Activated CD8-positive, alpha-beta T cell treated with anti-CD3 and anti-CD28 coated beads for 36 hours (primary cell): ENCODE measurements around the gene TNS3. TPM values are rescaled to one million over a fixed set of nuclear protein-coding genes. Genes with fewer than 3 reads are reported as not detected.

Source experiments
- ATAC-seq: fragments of 200-7000 bp; cut with Tn5 transposase; one replicate; pipeline ENCODE4 v1.10.0; 2021; ENCODE audit warnings: mild to moderate bottlenecking, moderate library complexity
- CTCF ChIA-PET: fragments of 350-600 bp; sonication (Branson Sonifier 250); formaldehyde crosslinking; loops from one replicate; lab custom pipeline; 2021; ENCODE audit warnings: antibody characterized with exemption; lab: Charles Lee
- POLR2A ChIA-PET: fragments of 350-600 bp; sonication (Branson Sonifier 250); formaldehyde crosslinking; loops from one replicate; lab custom pipeline; 2021; ENCODE audit warnings: antibody characterized with exemption; lab: Charles Lee
- DNase-seq: peaks from one replicate; pipeline ENCODE4 v3.0.0-alpha.2; 2020
- H3K27ac Mint-ChIP-seq: one replicate; pipeline ENCODE4 v1.8.0; 2021; ENCODE audit warnings: mild to moderate bottlenecking, mixed read lengths
- H3K27me3 Mint-ChIP-seq: one replicate; pipeline ENCODE4 v1.8.0; 2021; ENCODE audit warnings: mixed read lengths
- H3K36me3 Mint-ChIP-seq: one replicate; pipeline ENCODE4 v1.8.0; 2021; ENCODE audit warnings: low read depth, mixed read lengths
- H3K4me1 Mint-ChIP-seq: one replicate; pipeline ENCODE4 v1.8.0; 2021; ENCODE audit warnings: low read depth, mixed read lengths
- H3K4me3 Mint-ChIP-seq: one replicate; pipeline ENCODE4 v1.8.0; 2021; ENCODE audit warnings: mild to moderate bottlenecking, moderate library complexity, mixed read lengths
- H3K9me3 Mint-ChIP-seq: one replicate; pipeline ENCODE4 v1.8.0; 2021; ENCODE audit warnings: mixed read lengths
- intact Hi-C: fragments of 100-400 bp; cut with micrococcal nuclease; formaldehyde crosslinking; loops from one replicate; pipeline ENCODE4 v1.10.0; 2022
- total RNA-seq, 2 experiments: library from RNA; stranded (reverse); gene quantifications; one replicate each; pipeline ENCODE4 v1.2.3, GENCODE V29; 2021
- TF ChIP-seq, protein P1 (sequence below): fragments of 200-600 bp; IDR thresholded peaks from one replicate; pipeline ENCODE4 v1.8.0; 2022; ENCODE audit warnings: antibody characterized with exemption, mild to moderate bottlenecking

Gene TNS3
- total RNA-seq, 2 experiments from 2014 or later = 0.04 to 0.16 TPM

DNA sequence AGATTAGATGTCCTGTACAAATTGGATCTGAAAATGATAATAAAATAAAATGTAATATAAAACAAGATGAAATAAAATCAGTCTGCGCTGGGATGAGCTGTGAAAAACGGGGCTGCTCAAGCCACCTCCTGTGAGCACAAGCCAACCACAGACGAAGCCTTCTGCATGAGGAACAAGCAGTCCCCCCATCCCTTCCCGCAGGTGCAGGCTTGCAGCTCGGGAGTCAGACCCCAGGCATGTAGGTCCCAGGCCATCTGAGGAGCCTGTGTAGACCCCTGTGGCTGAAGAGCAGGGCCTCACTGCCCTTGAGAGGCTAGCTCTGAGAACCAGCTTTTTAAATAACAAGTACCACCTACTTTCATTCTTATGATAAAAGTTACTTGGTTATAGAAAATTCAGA lies 123.4 kb downstream of the TNS3 start:
- H3K27me3 Mint-ChIP-seq = no peaks in the 10 kb centered on the region
- intact Hi-C loops = no loop called here
- ChIA-PET CTCF (no interaction called here), POLR2A (no interaction called here)
- DNase-seq (no peak), ATAC-seq (no peak)
- no peaks in the 10 kb centered on the region for H3K36me3 Mint-ChIP-seq
- H3K4me3 Mint-ChIP-seq = no peak overlapping the region
- H3K9me3 Mint-ChIP-seq = no peaks in the 10 kb centered on the region
- H3K4me1 Mint-ChIP-seq = no peaks in the 10 kb centered on the region
- TF ChIP-seq, protein P1, sequence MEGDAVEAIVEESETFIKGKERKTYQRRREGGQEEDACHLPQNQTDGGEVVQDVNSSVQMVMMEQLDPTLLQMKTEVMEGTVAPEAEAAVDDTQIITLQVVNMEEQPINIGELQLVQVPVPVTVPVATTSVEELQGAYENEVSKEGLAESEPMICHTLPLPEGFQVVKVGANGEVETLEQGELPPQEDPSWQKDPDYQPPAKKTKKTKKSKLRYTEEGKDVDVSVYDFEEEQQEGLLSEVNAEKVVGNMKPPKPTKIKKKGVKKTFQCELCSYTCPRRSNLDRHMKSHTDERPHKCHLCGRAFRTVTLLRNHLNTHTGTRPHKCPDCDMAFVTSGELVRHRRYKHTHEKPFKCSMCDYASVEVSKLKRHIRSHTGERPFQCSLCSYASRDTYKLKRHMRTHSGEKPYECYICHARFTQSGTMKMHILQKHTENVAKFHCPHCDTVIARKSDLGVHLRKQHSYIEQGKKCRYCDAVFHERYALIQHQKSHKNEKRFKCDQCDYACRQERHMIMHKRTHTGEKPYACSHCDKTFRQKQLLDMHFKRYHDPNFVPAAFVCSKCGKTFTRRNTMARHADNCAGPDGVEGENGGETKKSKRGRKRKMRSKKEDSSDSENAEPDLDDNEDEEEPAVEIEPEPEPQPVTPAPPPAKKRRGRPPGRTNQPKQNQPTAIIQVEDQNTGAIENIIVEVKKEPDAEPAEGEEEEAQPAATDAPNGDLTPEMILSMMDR = no peak
- no peak overlapping the region for H3K27ac Mint-ChIP-seq

DNA sequence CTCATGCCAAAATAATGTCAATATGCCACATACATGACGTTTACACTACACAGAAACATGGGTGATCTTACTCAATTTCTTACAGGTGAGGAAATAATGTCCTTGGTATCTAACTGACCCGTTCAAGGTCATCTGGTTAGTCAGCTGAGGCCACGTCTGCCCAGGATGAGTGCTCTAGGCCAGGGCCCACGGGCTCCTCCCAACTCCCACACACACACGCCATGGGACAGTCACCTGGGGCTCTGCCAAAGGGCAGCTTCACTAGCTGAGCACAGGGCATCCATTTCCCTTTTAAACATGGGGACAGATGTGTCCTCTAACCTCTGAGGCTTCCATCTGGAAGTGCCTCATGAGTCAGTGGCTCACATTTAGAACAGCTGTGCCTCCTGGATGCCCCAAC lies 123.9 kb downstream of the TNS3 start:
- CTCF ChIA-PET = no interaction called here
- TF ChIP-seq, protein P1 = no peak
- Mint-ChIP-seq H3K36me3 (no peaks in the 10 kb centered on the region), H3K9me3 (no peaks in the 10 kb centered on the region), H3K27me3 (no peaks in the 10 kb centered on the region), H3K27ac (no peak overlapping the region), H3K4me1 (no peaks in the 10 kb centered on the region), H3K4me3 (no peak overlapping the region)
- POLR2A ChIA-PET = no interaction called here
- DNase-seq (no peak), ATAC-seq (no peak)
- intact Hi-C loops = no loop called here

DNA sequence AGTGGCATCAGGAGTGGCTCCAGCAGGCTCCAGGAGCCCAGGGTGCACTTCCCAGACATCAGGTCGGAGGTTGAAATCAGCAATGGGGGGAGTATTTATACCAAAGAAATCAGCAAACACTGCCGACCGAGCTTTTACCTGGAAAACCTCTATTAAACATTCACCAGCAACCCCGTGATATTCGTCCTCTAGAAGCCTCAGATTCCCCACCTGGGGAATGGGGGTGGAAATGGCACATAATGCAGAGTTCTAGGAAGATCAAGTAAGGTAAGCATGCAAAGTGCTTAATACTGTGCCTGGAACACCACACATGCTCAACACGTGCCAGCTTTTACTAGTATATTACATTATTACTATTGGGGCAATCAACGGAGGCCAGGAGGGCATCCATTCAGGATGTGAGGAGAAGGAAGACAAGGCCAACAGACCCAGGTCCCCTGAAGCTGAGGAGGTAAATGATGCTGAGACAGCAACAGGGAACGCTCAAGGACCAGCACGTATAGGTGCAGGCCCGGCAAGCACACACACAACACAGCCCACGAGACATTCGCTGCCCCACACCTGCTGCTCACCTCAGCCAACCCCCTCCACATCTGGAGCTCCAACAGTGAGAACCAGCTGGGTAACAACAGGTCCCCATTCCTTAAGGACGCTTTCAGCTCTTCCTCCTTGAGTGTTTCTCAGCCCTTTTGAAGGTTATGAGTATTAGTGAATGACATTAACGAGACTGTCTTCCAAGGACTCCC lies 125.5 kb downstream of the TNS3 start:
- Mint-ChIP-seq H3K4me1 (no peaks in the 10 kb centered on the region), H3K27ac (no peak overlapping the region), H3K27me3 (no peaks in the 10 kb centered on the region), H3K36me3 (no peaks in the 10 kb centered on the region), H3K9me3 (no peaks in the 10 kb centered on the region), H3K4me3 (no peak overlapping the region)
- ChIA-PET CTCF (no interaction called here), POLR2A (no interaction called here)
- intact Hi-C loops = no loop called here
- TF ChIP-seq, protein P1 = no peak
- DNase-seq = no peak
- ATAC-seq = no peak

DNA sequence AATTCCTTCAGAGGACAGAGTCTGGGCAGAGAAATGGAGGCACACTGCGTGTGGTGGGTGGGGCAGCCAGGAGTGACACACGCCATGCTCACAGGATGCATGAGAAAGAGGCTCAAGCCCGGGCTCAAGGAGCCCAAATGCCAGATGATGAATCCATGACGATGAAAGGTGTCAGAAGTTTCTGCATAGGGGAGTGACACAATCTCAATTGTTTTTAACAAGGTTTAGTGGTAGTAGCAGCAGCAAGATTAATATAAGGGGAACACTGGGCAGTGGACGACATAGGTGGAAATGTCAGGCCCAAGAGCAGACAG lies 126.1 kb downstream of the TNS3 start:
- intact Hi-C loops = no loop called here
- ATAC-seq (no peak), DNase-seq (no peak)
- Mint-ChIP-seq H3K4me3 (no peak overlapping the region), H3K4me1 (no peaks in the 10 kb centered on the region), H3K27me3 (no peaks in the 10 kb centered on the region), H3K27ac (no peak overlapping the region), H3K9me3 (no peaks in the 10 kb centered on the region), H3K36me3 (no peaks in the 10 kb centered on the region)
- ChIA-PET CTCF (no interaction called here), POLR2A (no interaction called here)
- TF ChIP-seq, protein P1 = no peak

DNA sequence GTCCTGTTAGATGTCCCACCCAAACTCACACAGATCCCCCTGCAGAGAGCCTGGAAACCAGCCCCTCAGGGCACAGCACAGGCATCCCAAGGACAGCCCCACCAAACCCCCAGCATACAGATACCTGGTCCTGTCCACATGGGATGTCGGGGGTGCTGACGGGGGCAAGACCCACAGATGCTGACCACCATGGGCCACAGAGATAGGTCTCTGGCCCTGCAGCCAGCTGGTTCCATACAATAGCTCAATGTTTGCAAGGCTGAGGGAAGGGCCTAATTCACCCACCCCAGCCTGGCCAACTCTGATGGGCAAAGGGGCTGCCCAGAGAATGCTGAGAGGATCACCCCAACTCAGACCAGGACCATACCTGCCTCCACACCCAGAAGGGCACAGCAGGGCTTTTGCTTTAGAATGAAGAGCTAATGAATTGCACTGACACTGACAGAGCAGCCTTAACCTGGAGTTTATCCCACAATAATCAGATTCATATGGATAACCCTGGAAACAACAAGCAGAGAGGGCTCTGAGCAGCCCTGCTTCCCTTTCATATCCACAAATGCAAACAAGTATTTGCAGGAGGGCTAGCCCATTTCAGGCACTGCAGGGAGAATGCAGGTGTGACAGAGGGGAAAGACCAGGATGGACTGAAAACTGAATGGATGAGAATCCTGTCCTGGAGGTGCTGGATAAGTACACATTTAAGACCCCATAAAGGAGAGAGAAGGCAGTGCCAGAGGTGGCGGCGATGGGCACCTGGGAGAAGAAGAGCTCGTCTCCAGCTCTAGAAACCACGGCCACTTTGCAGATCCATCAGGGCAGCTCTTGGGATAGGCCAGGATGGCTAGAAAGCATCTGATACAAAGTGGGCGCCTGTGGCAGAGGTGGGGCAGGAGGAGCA lies 126.7 kb downstream of the TNS3 start:
- intact Hi-C loops = no loop called here
- ChIA-PET CTCF (no interaction called here), POLR2A (no interaction called here)
- Mint-ChIP-seq H3K9me3 (no peaks in the 10 kb centered on the region), H3K4me3 (no peak overlapping the region), H3K4me1 (no peaks in the 10 kb centered on the region), H3K27me3 (no peaks in the 10 kb centered on the region), H3K27ac (no peak overlapping the region), H3K36me3 (no peaks in the 10 kb centered on the region)
- no peak for DNase-seq
- TF ChIP-seq, protein P1 = no peak
- no peak for ATAC-seq
